Epithelial cell of proximal tubule (primary cell): ENCODE measurements around the gene RAB40B. TPM values are rescaled to one million over a fixed set of nuclear protein-coding genes. Genes with fewer than 3 reads are reported as not detected.

ENCODE experiments used
- DNase-seq: peaks from one replicate; pipeline ENCODE4 v3.0.0-alpha.2; 2011; ENCODE audit warnings: low read depth
- H3K4me3 ChIP-seq: 2 replicates; pipeline ENCODE4 v1.5.1; 2011; ENCODE audit warnings: low read depth, mild to moderate bottlenecking, low read length
- total RNA-seq: library from RNA; depleted of rRNA; stranded (reverse); fragments of >200 nt; gene quantifications from 2 replicates; pipeline ENCODE4 v1.2.3, GENCODE V29; 2015
- TF ChIP-seq, protein P1 (sequence below): conservative IDR thresholded peaks from 2 replicates; pipeline ENCODE4 v1.5.1; 2012; ENCODE audit warnings: low read depth, mild to moderate bottlenecking, low read length

The RAB40B gene
- total RNA-seq, 1 donor from 2014 or later: 7.8 TPM

DNA sequence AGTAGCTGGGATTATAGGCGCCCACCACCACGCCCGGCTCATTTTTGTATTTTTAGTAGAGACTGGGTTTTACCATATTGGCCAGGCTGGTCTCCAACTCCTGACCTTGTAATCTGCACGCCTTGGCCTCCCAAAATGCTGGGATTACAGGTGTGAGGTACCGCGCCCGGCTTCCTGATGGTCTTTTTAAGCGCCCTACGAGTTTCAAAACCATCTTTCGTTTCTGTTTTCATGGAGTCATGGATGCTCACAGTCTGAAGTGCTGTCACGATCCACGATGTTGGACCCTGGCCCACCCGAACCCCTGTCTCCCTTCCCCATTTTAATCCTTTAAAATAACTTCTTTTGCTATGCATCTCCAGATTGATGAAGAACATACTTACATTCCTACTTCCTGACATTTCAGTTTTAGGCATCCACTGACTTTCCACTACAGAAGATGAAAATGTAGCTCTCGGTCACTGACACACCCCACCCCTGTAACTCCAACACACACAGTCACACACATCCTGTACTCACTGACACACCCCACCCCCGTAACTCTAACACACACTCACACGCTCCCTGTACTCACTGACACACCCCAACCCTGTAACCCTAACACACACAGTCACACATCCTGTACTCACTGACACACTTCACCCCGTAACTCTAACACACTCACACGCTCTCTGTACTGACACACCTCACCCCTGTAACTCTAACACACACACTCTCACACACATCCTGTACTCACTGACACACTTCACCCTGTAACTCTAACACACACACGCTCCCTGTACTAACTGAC is 27.6 kb downstream of the RAB40B start:
- TF ChIP-seq, protein P1, sequence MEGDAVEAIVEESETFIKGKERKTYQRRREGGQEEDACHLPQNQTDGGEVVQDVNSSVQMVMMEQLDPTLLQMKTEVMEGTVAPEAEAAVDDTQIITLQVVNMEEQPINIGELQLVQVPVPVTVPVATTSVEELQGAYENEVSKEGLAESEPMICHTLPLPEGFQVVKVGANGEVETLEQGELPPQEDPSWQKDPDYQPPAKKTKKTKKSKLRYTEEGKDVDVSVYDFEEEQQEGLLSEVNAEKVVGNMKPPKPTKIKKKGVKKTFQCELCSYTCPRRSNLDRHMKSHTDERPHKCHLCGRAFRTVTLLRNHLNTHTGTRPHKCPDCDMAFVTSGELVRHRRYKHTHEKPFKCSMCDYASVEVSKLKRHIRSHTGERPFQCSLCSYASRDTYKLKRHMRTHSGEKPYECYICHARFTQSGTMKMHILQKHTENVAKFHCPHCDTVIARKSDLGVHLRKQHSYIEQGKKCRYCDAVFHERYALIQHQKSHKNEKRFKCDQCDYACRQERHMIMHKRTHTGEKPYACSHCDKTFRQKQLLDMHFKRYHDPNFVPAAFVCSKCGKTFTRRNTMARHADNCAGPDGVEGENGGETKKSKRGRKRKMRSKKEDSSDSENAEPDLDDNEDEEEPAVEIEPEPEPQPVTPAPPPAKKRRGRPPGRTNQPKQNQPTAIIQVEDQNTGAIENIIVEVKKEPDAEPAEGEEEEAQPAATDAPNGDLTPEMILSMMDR: no peak
- H3K4me3 ChIP-seq: no peak overlapping the region
- no peak for DNase-seq

DNA sequence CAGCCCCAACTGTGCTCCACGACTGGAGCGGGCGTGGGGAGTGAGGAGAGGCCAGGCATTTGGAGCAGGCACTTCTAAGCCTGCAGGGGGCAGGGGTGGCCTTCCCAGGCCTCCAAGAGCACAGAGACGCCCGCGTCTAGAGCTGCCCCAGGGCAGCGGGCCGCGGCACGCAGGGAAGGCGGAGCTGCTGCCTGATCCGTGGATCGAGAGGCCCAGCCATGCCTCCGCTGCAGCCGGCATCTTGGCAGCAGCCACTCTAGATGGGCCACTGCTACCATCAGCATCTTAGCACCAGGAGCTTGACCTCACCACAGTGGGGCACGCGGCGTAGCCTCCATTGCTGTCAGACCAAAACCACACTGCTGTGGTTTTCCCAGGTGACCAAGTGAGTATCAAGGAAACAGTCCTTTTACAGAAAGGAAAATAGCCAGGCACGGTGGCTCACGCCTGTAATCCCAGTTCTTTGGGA is 29.8 kb downstream of the RAB40B start:
- peak overlapping the region; percentile 28 for H3K4me3 ChIP-seq
- no peak for DNase-seq

DNA sequence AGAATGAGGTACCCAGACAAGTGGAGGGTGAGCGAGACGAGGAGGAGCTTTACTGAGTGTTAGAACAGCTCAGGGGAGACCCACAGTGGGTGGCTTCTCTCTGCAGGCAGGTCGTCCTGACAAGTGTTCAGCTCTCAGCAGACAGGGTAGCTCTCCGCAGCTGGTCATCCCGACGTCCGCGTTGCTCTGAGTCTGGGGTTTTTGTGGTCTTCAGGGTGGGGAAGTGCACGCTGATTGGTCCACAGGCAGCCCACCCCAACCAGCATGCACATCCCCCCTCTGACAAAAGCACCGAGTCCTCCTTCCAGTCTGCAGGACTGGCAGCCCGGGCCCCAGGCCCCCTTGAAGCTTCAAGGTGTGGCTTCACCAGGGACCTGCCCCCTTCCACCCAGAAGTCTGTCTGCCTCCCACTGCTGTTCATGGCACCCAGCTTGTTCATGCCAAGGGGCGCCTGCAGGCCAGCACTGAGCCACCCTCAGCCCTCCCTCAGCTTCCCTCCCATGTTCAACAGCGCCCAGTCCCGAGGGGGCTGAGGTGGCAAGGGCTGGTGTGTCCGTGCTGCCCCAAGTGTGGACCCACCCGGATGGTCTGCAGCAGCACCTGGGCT is 30.4 kb downstream of the RAB40B start:
- no peak overlapping the region for H3K4me3 ChIP-seq
- no peak for DNase-seq
- TF ChIP-seq, protein P1: no peak

More for the DNA sequence above, 29.8 kb downstream of the RAB40B start:
- TF ChIP-seq, protein P1: peak; percentile 79

DNA sequence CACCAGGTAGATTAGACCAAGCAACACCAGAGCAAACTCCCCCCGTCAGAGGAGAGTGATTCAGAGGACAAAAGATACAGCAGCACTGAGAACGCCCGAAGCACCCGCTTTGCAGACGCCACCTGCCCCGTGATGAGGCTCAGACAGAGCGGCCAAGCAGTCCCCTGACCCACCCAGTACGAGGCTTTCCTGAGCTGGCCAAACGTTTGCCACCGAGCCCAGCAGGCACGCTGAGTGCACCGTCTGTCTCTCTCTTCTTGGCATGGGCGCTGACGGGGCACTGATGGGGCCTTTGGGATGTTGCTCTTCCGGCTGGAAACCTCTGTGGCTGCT is 30.9 kb downstream of the RAB40B start:
- DNase-seq: no peak
- H3K4me3 ChIP-seq: no peak overlapping the region
- TF ChIP-seq, protein P1: no peak

DNA sequence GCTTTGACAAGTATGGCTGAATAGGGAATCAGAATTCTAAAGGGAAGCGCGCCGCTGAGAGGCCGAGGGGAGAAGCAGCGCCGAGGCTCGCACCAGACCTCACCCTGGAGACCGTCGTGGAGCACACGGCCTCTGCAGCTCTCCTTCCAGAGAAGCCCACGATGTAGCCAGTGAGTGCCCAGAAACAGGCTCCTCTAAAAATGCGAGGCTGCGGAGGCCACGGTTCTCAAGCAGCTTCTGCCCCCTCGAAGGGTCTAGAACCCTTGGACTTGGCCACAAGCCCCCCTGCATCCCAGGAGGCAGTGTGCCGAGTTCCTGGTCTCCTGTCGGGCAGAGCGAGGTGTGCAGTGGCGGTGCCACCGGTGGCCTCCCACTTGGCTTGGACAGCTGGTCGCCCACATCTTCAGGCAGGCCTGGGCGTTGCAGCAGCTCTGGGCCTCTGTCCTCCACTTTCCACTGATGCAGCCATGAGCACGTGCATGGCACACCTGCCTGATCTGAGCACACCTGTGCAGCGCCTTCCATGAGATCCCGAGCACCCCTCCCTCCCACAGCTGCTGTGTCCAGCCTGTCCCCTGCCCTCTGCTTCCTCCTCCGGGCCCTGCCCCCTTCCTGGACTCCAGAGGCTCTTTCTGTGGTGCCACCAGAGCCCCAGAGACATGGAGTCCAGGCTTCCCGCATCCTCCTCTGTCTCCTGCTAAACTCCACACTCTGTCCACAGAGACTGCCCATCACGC is 31.4 kb downstream of the RAB40B start:
- H3K4me3 ChIP-seq: no peak overlapping the region
- TF ChIP-seq, protein P1: no peak
- DNase-seq: no peak

DNA sequence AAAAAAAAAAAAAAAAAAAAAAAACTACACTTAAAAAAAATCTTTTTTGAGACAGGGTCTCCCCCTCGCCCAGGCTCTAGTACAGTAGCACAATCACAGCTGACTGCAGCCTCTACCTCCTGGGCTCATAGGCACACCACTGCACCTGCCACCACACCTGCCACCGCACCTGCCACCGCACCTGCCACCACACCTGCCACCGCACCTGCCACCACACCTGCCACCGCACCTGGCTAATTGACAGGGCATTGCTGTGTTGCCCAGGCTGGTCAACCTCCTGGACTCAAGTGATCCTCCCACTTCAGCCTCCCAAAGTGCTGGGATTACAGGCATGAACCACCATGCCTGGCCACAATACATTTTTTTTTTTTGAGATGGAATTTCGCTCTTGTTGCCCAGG is 32.6 kb downstream of the RAB40B start:
- TF ChIP-seq, protein P1: no peak
- no peak for DNase-seq
- H3K4me3 ChIP-seq: no peak overlapping the region
